ENCODE measurements around the gene RHOH. TPM values are rescaled to one million over a fixed set of nuclear protein-coding genes. Genes with fewer than 3 reads are reported as not detected.

The RHOH gene
- polyA plus RNA-seq, 1 donor (not counting 4 experiments of a cell fraction or from before 2014, with no cell fraction given), result 0.04 TPM

DNA sequence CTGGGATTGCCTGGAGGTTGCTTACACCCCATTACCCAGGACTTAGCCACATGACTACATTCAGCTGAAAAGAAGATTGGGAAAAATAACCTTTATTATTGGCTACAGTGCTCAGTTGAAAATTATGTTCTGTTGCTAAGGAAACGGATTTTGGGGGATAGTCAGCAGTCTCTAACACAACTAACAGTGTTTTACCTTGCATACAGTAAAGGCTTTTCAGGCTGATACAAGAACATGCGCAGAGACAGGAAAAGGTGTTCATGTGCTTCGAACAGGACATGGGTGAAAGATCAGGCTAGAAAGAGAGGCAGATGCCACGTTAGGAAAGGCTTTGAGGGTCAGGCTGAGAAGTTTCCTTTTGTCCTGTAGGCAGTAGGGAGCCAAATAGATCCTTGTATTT is 14.8 kb upstream of the RHOH start:
- H2AFZ ChIP-seq (ENCODE audit: control insufficient read depth, low read length), result no peak overlapping the region
- dilution Hi-C loops (cut with MboI; ENCODE audit: extremely low pct_ligation_motif_present, low sequenced_read_pairs), result no loop called here
- H3K4me1 ChIP-seq (ENCODE audit: control insufficient read depth, extremely low read depth, insufficient read depth, low read length), result peaks cover 55% of the 10 kb centered on the region
- FAIRE-seq (peak; percentile 75), DNase-seq (ENCODE audit: low read depth, low spot score) (no peak)
- no peaks in the 10 kb centered on the region for H3K9me1 ChIP-seq (ENCODE audit: control insufficient read depth, extremely low read depth, insufficient read depth, low read length)
- no peak overlapping the region for H3K4me2 ChIP-seq (ENCODE audit: control insufficient read depth, extremely low read depth, insufficient read depth, low read depth, low read length)
- H3K4me3 ChIP-seq (ENCODE audit: control insufficient read depth in 2 of 3, extremely low read depth in 1 of 3, insufficient read depth in 2 of 3, low read depth in 1 of 3, low read length in 3 of 3), result no peak overlapping the region
- no peak overlapping the region for H3K9ac ChIP-seq (ENCODE audit: control insufficient read depth, extremely low read depth, insufficient read depth, low read length)
- no peaks in the 10 kb centered on the region for H3K36me3 ChIP-seq (ENCODE audit: control insufficient read depth in 2 of 2, extremely low read depth in 1 of 2, insufficient read depth in 2 of 2, low read length in 2 of 2)
- no peak for TF ChIP-seq EZH2 (IDR thresholded peaks at IDR 0.05; ENCODE audit: low read length)
- TF ChIP-seq, protein P1, sequence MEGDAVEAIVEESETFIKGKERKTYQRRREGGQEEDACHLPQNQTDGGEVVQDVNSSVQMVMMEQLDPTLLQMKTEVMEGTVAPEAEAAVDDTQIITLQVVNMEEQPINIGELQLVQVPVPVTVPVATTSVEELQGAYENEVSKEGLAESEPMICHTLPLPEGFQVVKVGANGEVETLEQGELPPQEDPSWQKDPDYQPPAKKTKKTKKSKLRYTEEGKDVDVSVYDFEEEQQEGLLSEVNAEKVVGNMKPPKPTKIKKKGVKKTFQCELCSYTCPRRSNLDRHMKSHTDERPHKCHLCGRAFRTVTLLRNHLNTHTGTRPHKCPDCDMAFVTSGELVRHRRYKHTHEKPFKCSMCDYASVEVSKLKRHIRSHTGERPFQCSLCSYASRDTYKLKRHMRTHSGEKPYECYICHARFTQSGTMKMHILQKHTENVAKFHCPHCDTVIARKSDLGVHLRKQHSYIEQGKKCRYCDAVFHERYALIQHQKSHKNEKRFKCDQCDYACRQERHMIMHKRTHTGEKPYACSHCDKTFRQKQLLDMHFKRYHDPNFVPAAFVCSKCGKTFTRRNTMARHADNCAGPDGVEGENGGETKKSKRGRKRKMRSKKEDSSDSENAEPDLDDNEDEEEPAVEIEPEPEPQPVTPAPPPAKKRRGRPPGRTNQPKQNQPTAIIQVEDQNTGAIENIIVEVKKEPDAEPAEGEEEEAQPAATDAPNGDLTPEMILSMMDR (optimal IDR thresholded peaks at IDR 0.05 in 1 of 3, IDR thresholded peaks at IDR 0.05 in 1 of 3, conservative IDR thresholded peaks at IDR 0.05 in 1 of 3; ENCODE audit: extremely low read depth in 1 of 3, insufficient read depth in 2 of 3, low read length in 3 of 3), result no peak
- peak overlapping the region; percentile 87 for H3K27ac ChIP-seq (ENCODE audit: control insufficient read depth, insufficient read depth, low read length)
- H3K27me3 ChIP-seq (ENCODE audit: control insufficient read depth, extremely low read depth, insufficient read depth, low read length), result no peaks in the 10 kb centered on the region
- H4K20me1 ChIP-seq (ENCODE audit: control insufficient read depth, extremely low read depth, insufficient read depth, low read length), result no peaks in the 10 kb centered on the region
- H3K79me2 ChIP-seq (ENCODE audit: control insufficient read depth, insufficient read depth, low read length), result no peaks in the 10 kb centered on the region
- no peaks in the 10 kb centered on the region for H3K9me3 ChIP-seq (ENCODE audit: control insufficient read depth, low read depth, low read length)

DNA sequence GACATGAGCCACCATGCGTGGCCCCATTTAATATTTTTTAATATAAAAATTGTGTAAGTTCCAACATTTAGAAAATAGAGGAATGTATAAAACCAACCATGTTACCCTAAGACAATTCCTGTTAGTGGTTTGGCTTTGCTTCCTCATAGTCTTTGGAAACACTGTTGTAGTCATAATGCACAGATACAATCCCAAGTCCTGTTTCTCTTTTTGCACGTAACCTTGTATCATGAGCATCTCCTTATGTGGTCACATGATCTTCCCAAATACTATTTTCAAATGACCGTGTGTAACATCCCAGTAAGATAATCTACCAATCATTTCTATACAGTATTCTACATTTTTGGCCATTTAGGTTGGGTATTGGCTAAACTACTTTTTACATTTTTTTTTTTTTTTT is 13.9 kb upstream of the RHOH start:
- Histone ChIP-seq H3K4me3 (ENCODE audit: control insufficient read depth in 2 of 3, extremely low read depth in 1 of 3, insufficient read depth in 2 of 3, low read depth in 1 of 3, low read length in 3 of 3) (no peak overlapping the region), H4K20me1 (ENCODE audit: control insufficient read depth, extremely low read depth, insufficient read depth, low read length) (no peaks in the 10 kb centered on the region), H3K79me2 (ENCODE audit: control insufficient read depth, insufficient read depth, low read length) (no peaks in the 10 kb centered on the region), H2AFZ (ENCODE audit: control insufficient read depth, low read length) (no peak overlapping the region), H3K27ac (ENCODE audit: control insufficient read depth, insufficient read depth, low read length) (peak overlapping the region; percentile 96), H3K36me3 (ENCODE audit: control insufficient read depth in 2 of 2, extremely low read depth in 1 of 2, insufficient read depth in 2 of 2, low read length in 2 of 2) (no peaks in the 10 kb centered on the region), H3K9me1 (ENCODE audit: control insufficient read depth, extremely low read depth, insufficient read depth, low read length) (no peaks in the 10 kb centered on the region), H3K4me2 (ENCODE audit: control insufficient read depth, extremely low read depth, insufficient read depth, low read depth, low read length) (no peak overlapping the region), H3K9ac (ENCODE audit: control insufficient read depth, extremely low read depth, insufficient read depth, low read length) (no peak overlapping the region), H3K4me1 (ENCODE audit: control insufficient read depth, extremely low read depth, insufficient read depth, low read length) (peaks cover 55% of the 10 kb centered on the region), H3K27me3 (ENCODE audit: control insufficient read depth, extremely low read depth, insufficient read depth, low read length) (no peaks in the 10 kb centered on the region), H3K9me3 (ENCODE audit: control insufficient read depth, low read depth, low read length) (no peaks in the 10 kb centered on the region)
- DNase-seq (ENCODE audit: low read depth, low spot score) (no peak), FAIRE-seq (no peak)
- TF ChIP-seq, protein P1 (optimal IDR thresholded peaks at IDR 0.05 in 1 of 3, IDR thresholded peaks at IDR 0.05 in 1 of 3, conservative IDR thresholded peaks at IDR 0.05 in 1 of 3; ENCODE audit: extremely low read depth in 1 of 3, insufficient read depth in 2 of 3, low read length in 3 of 3), result no peak
- no peak for TF ChIP-seq EZH2 (IDR thresholded peaks at IDR 0.05; ENCODE audit: low read length)
- dilution Hi-C loops (cut with MboI; ENCODE audit: extremely low pct_ligation_motif_present, low sequenced_read_pairs), result no loop called here

Measured in keratinocyte (primary cell).